ENCODE results near the gene CD164.

GRCh38 chr6:109363753-109364152 is 18.5 kb downstream of the CD164 start:
- TF ChIP-seq CTCF (IDR thresholded peaks at IDR 0.05; ENCODE audit: insufficient read depth, low read length, poor library complexity, severe bottlenecking) (no peak), EZH2phosphoT487 (conservative IDR thresholded peaks at IDR 0.05; ENCODE audit: low read length) (no peak)

Data from SU-DHL-6 (cell line).